ENCODE results near the gene ZBTB16.

ZBTB16 gene

GRCh38 chr11:114154271-114155047 lies 94.9 kb downstream of the ZBTB16 start:
- no peak for DNase-seq (ENCODE audit: low read depth)

- DNase-seq (ENCODE audit: low read depth) = no peak
Observed at GRCh38 chr11:114155116-114155515, 95.6 kb downstream of the ZBTB16 start.

GRCh38 chr11:114156131-114156581 lies 96.6 kb downstream of the ZBTB16 start:
- DNase-seq (ENCODE audit: low read depth) = no peak

- DNase-seq (ENCODE audit: low read depth) = no peak
Observed at GRCh38 chr11:114156782-114157181, 97.3 kb downstream of the ZBTB16 start.

GRCh38 chr11:114157476-114158050 lies 98.1 kb downstream of the ZBTB16 start:
- DNase-seq (ENCODE audit: low read depth) = no peak

GRCh38 chr11:114158421-114158820 lies 98.9 kb downstream of the ZBTB16 start:
- no peak for DNase-seq (ENCODE audit: low read depth)

DNA sequence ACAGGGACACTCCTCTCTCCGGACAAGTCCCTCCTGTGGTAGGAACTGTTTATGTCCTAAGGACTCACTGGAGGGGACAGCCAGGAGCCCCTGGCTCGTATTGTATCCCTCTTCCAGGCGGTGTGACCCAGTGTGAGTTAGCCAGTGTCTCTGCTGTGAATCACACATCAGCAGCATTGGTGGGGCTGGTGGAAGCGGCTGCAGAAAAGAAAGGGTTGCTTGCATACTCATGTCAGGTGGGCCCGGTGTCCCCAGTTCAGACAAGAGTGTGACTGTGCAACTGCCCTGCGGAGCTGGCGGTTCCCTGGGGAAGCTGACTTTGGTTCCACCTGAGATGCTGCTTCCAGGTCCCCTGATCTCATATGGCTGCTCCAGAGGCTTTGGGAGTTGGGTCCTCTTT lies 99.4 kb downstream of the ZBTB16 start:
- no peak for DNase-seq (ENCODE audit: low read depth)

DNA sequence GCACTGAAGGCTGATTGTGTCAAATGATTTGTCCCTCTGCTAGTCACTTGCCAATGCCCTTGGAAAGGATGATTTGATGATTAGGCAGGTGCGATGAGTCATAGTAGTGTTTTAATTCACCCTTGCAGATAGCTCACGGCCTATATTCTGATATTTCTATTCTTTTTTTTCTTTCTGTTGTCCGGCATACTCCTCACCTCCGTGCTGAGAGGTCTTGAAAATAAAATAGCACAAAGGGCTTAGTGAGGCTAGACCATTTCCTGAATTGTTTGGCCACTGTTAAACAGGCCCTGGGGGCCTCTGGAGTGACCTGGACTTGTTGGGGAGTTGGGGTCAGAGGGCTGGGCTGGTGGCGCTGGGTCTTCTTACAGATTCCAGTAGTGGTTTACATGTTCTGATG lies 99.8 kb downstream of the ZBTB16 start:
- no peak for DNase-seq (ENCODE audit: low read depth)

DNA sequence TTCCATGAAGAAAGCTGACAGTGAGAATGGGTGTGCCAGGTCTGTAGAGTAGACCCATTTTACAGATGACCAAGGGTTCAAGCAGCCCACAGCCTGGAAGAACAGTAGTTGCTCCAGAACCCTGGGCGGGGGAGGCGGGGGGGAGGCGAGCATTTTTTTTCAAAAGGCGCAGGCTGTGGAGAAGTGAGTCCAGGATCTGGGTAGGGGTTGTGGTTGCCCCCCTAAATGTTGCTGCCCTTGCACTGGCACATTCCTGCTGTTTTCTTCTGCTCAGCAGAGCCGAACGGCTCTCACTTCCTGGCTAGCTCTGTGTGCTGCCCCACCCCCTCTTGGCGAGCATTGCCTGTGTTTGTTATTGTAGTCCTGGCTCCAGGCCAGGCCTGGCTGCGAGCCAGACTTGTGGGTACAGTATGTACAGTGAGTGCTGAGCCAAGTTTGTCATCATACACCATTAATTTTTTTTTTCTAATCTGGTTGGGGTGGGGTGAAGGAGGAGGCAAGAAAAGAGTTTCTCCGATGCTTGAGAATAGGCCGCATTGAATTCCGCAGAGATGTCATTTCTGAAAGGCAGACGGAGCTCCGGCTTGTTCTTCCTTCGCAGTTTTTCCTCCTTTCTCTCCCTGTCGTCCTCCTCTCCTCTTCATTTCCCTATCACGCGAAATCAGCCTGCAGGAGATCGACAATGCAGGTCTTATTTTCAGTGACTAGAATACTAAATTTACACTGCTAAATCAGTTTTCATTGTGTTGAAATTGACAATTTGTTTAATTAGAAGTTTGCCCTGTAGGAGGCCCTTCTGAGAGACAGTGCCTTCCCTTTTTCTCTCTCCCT lies 100.5 kb downstream of the ZBTB16 start:
- peak; percentile 45 for DNase-seq (ENCODE audit: low read depth)

- DNase-seq (ENCODE audit: low read depth) = no peak
Observed at GRCh38 chr11:114160894-114161293, 101.4 kb downstream of the ZBTB16 start.

DNA sequence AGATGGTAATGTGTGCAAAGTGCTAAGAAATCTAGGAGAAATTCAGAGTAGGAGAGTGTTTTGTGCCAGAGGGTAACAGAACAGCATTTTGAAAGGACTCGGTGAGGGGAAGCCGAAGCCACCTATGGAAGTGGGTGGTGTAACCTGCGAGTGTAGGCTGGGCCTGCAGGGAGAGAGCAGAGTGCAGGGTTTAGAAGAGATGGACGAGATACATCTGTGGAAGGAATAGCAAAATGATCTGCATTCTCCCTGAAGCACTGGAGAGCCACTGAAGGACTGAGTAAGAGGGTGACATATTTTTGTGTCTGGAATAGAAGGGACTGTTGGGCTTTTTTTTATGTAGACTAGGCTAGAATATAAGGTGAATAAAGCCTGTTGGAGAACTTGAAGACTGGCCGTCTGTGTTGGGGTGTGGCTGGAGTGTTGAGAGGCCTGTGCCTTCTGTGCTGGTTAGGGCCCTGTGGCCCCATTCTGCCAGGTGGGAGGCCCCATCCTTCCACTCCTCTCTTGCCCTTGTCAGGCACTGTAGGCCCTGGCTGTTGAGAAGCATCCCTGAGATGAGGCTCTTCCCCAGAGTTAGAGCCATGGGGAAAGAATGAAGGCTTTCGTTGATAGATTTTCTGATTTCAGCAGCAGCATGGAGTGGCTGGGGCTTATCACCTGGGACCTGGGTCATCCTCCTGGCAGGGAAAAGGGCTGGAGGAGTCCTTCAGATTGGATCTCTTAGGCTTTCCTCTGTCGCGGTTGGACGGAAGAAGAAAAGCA lies 102.2 kb downstream of the ZBTB16 start:
- no peak for DNase-seq (ENCODE audit: low read depth)

DNA sequence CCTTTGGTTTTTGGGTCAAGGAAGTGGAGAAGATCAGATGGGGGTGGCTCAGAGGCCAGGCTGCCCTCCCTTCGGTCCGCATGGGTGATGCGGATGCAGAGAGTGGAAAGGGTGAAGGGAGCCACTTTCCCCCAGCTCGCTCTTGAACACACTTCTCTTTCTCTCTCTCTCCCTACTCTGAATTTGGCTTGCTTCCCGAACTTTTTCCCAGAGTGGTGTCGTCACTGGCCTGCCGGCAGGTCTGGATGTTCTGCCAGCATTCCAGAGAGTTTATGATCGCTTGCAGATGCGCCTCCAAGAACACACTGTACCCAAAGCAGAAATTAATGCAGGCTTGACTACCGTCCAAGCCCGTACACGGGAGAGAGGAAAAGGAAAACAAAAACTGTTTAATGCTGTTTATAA lies 103.2 kb downstream of the ZBTB16 start:
- DNase-seq (ENCODE audit: low read depth) = peak; percentile 80

GRCh38 chr11:114163229-114163631 lies 103.7 kb downstream of the ZBTB16 start:
- no peak for DNase-seq (ENCODE audit: low read depth)

- DNase-seq (ENCODE audit: low read depth) = no peak
Observed at GRCh38 chr11:114163830-114164401, 104.4 kb downstream of the ZBTB16 start.

- DNase-seq (ENCODE audit: low read depth) = no peak
Observed at GRCh38 chr11:114164546-114164945, 105.0 kb downstream of the ZBTB16 start.

DNA sequence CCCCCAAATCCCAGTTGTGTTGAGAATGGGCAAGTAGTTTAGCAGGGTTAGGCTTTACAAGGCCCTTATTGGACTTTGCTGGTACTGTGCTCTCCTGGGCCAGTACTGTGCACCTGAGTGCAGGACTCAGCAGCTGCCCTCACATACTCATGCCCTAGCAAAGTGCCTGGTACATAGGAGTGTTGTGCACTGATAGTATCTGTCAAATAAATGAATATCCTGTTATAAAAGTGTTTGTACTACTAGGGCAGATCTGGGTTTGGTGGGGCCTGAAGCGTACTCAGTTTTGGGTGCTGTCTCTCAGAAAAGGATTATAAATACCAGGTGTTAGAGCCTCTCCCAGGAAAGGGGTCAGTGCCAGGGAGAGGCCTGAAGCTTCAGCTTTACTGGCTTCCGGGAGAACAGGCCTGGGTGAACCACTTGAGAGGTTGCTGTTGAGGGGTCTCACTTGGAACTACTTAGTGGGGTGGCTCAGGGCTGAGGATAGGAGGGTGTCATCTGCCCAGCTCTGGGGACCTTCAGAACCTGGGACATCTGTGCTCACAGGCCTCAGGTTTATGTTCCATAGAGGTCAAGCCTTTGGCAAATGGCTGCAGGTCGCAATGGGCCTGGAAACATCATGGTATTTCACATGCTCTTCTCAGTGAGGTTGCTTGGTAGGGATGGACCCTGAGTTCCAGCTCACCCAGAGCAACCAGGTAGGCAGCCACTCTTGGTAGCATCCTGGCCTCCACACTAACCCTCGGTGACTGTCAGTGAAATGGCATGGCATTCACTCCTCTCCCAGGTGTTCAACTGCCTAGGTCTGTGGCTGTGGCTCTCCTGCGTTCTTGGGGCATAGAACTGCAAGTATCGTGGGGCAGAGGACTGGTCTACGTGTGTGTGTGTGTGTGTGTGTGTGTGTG lies 106.1 kb downstream of the ZBTB16 start:
- DNase-seq (ENCODE audit: low read depth) = no peak

DNA sequence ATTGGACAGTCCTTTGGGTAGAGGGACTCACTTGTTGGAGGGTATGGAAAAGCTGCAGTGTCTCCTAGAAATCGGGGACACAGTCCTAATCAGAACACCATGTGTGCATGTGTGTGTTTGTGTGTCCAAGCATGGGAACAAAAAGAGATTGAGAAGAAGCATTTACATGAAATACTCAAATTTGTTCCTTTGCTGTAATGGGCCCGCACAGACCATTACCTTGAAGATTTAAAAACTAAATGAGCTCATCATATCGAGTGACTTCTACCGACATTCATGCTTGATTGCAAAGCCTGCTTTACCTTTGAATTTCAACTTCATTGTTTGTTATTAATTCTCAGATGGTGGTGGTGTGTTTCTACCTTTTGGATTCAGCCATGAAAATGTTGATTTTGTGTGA lies 106.9 kb downstream of the ZBTB16 start:
- DNase-seq (ENCODE audit: low read depth) = no peak

- peak; percentile 44 for DNase-seq (ENCODE audit: low read depth)
Observed at GRCh38 chr11:114166897-114167323, 107.4 kb downstream of the ZBTB16 start.

DNA sequence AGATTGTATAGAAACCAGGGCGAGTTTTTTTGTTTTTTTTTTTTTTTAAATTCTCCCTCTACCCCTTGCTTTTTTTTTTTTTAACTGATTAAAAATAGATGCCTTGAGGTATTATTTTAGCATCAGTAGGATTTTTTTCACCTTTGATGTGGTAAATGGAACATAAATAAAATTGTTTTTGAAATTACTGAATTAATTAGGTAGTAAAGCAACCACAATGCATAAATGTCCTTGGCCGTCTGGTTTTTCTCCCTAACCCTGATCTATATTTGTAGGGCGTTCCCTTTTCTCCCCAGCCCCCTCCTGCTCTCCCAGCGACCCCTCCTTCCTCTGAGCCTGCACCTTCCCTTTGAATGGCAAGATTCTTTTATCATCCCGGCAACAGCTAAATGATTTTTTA lies 107.8 kb downstream of the ZBTB16 start:
- no peak for DNase-seq (ENCODE audit: low read depth)

DNA sequence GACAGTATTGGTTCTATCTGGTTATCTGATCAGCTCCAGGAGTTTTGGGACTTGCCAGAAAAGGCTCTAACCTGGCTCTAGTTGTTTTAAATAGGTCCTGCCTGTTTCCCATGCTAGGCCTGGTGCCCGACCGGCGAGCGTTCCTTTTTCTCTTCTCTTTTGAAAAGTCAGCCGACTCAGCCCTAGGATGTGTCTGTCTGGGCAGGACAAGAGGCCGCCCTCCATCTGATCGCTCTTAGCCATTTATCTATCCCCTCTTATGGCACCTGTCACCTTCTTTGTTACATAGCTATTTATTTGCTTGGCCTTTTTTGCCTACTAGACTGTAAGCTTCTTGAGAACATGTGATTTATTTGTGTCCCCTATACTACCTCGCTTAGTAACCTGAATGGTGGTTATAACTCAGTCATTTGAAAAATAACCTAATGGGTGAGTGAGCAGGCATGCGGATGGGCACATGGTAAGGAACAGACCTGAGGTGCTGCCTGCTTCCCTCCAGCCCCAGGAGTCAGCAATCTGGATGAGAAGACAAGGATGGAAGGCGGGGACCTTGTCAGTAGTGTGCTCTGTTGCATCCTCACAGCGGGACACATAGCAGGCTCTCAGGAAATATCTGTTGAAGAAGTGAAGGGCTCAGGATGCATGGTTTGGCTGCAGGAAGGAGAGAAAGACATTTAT lies 108.4 kb downstream of the ZBTB16 start:
- no peak for DNase-seq (ENCODE audit: low read depth)
